Calu3 (cell line): ENCODE data around the gene TTR. TPM values are rescaled to one million over a fixed set of nuclear protein-coding genes. Genes with fewer than 3 reads are reported as not detected.

Source experiments
- BruUV-seq: library from RNA; stranded (reverse); fragments of 400-500 nt; replicated peaks from 2 replicates; lab custom pipeline; 2021; lab: Mats Ljungman, UMichigan
- CTCF ChIA-PET: fragments of 300-600 bp; sonication (Branson Sonifier 250); formaldehyde crosslinking; loops from one replicate; lab custom pipeline; 2022; ENCODE audit warnings: antibody characterized with exemption; lab: Charles Lee
- DNase-seq: peaks from one replicate; pipeline ENCODE4 v3.0.0; 2022
- H3K27ac Mint-ChIP-seq: one replicate; pipeline ENCODE4 v1.8.0; 2022; ENCODE audit warnings: mixed read lengths; ENCODE audit not compliant: unreplicated experiment
- H3K27me3 Mint-ChIP-seq: one replicate; pipeline ENCODE4 v1.8.0; 2022; ENCODE audit warnings: mixed read lengths; ENCODE audit not compliant: unreplicated experiment
- H3K36me3 Mint-ChIP-seq: one replicate; pipeline ENCODE4 v1.8.0; 2022; ENCODE audit warnings: mild to moderate bottlenecking, moderate library complexity, mixed read lengths; ENCODE audit not compliant: insufficient read depth, unreplicated experiment
- H3K4me1 Mint-ChIP-seq: one replicate; pipeline ENCODE4 v1.8.0; 2022; ENCODE audit warnings: mild to moderate bottlenecking, low read depth, mixed read lengths; ENCODE audit not compliant: unreplicated experiment
- H3K4me3 Mint-ChIP-seq: one replicate; pipeline ENCODE4 v1.8.0; 2022; ENCODE audit warnings: mild to moderate bottlenecking, low read depth, moderate library complexity, mixed read lengths; ENCODE audit not compliant: unreplicated experiment
- H3K9me3 Mint-ChIP-seq: one replicate; pipeline ENCODE4 v1.8.0; 2022; ENCODE audit warnings: low read depth, mixed read lengths; ENCODE audit not compliant: unreplicated experiment
- CTCF ChIP-seq: fragments of 200-600 bp; IDR thresholded peaks from one replicate; pipeline ENCODE4 v1.8.0; 2022; ENCODE audit warnings: antibody characterized with exemption; ENCODE audit not compliant: unreplicated experiment
- intact Hi-C: fragments of 100-400 bp; cut with micrococcal nuclease; formaldehyde crosslinking; loops from one replicate; pipeline ENCODE4 v1.10.0; 2022; ENCODE audit not compliant: unreplicated experiment
- total RNA-seq: library from RNA; stranded (reverse); gene quantifications from 2 replicates; pipeline ENCODE4 v1.2.3, GENCODE V29; 2022

TTR gene
- total RNA-seq, 1 experiment from 2014 or later = 0.87 TPM

GRCh38 chr18:31630549-31630948 lies 38.9 kb downstream of the TTR start:
- intact Hi-C loops = no loop called here
- no peaks in the 10 kb centered on the region for H3K4me1 Mint-ChIP-seq
- no peak overlapping the region for H3K27ac Mint-ChIP-seq
- no peaks in the 10 kb centered on the region for H3K9me3 Mint-ChIP-seq
- TF ChIP-seq CTCF = no peak
- no peaks in the 10 kb centered on the region for H3K27me3 Mint-ChIP-seq
- no TSS peak for BruUV-seq
- H3K36me3 Mint-ChIP-seq = no peaks in the 10 kb centered on the region
- DNase-seq = no peak
- CTCF ChIA-PET = no interaction called here
- no peak overlapping the region for H3K4me3 Mint-ChIP-seq

DNA sequence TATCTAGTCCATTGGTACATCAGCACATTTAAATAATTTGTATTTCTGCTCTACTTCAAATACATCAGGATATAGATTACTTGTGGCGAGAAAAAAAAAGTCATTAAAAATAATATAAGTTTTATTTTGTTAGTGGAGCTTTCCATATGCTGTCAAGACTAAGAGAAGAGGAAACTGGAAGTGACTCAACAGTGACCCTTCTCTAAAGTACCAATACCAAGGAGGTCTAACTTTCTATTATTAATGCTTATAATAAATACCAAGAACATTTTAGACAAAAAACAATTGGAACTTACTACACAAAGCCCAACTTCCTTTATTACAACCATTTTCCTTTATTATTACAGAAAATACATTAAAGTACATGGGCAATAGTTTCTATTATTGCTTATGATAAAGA lies 39.8 kb downstream of the TTR start:
- no TSS peak for BruUV-seq
- Mint-ChIP-seq H3K4me3 (no peak overlapping the region), H3K27ac (no peak overlapping the region), H3K36me3 (no peaks in the 10 kb centered on the region), H3K4me1 (no peaks in the 10 kb centered on the region), H3K27me3 (no peaks in the 10 kb centered on the region), H3K9me3 (no peaks in the 10 kb centered on the region)
- no peak for TF ChIP-seq CTCF
- no peak for DNase-seq
- CTCF ChIA-PET = no interaction called here
- intact Hi-C loops = no loop called here

GRCh38 chr18:31632356-31632755 lies 40.7 kb downstream of the TTR start:
- H3K4me1 Mint-ChIP-seq = no peaks in the 10 kb centered on the region
- intact Hi-C loops = no loop called here
- H3K36me3 Mint-ChIP-seq = no peaks in the 10 kb centered on the region
- BruUV-seq = no TSS peak
- CTCF ChIA-PET = no interaction called here
- H3K27me3 Mint-ChIP-seq = no peaks in the 10 kb centered on the region
- no peaks in the 10 kb centered on the region for H3K9me3 Mint-ChIP-seq
- DNase-seq = no peak
- no peak for TF ChIP-seq CTCF
- no peak overlapping the region for H3K4me3 Mint-ChIP-seq
- H3K27ac Mint-ChIP-seq = no peak overlapping the region

DNA sequence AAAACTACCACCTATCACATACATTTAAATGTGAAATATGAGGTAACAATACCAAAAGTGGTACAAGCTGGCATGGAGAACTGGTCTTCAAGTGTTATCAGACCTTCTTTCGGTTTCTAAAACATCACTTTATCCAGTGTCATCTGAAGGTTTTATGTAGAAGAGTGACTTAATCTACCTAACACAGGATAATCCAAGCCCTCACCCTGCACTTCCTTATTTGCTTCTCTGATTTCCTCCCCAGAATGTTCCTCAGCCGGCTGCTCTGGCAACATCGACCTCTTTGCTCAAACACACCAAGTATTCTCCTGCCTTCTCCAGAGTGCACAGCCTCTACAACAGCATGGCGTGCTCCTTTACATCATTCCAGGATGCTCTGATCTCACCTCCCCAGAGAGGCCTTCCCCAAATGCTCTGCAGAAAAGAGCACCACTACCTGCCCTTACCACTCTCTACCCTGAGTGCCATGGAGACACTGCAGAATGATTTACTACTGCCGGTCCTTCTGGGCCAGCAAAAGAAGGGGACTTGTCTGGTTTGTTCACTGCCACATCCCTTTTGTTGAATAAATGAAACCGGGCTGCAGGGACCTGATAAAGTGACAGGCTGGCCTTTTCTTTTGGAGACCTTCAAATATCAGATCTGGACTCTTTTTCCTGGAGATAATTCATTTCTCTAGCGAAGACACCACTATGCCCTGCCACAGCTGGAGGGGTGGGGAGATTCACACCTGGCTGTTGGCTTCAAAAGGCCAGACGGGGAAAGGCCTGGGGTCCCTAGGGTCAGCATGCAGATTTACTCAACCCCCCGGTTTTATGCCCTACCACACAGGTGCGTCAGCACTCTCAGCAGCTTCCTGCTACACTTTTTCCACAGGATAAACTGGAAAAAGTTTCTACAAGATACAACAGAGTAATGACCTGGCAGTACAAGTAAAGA lies 42.0 kb downstream of the TTR start:
- no peak for TF ChIP-seq CTCF
- Mint-ChIP-seq H3K4me1 (no peaks in the 10 kb centered on the region), H3K9me3 (no peaks in the 10 kb centered on the region)

More for the DNA sequence above, 42.0 kb downstream of the TTR start:
- H3K4me3 Mint-ChIP-seq = no peak overlapping the region
- no peak for DNase-seq
- H3K27ac Mint-ChIP-seq = no peak overlapping the region
- H3K27me3 Mint-ChIP-seq = no peaks in the 10 kb centered on the region
- BruUV-seq = no TSS peak
- intact Hi-C loops = no loop called here
- no peaks in the 10 kb centered on the region for H3K36me3 Mint-ChIP-seq
- CTCF ChIA-PET = no interaction called here
